Naive thymus-derived CD4-positive, alpha-beta T cell (primary cell): ENCODE data around the gene DISP3. TPM values are rescaled to one million over a fixed set of nuclear protein-coding genes. Genes with fewer than 3 reads are reported as not detected.

Experiments used
- ATAC-seq: fragments of 150-1000 bp; cut with Tn5 transposase; 2 replicates; pipeline ENCODE4 v1.10.0; 2021; ENCODE audit warnings: mild to moderate bottlenecking, moderate library complexity
- CTCF ChIA-PET: fragments of 350-600 bp; sonication (Branson Sonifier 250); formaldehyde crosslinking; loops from one replicate; lab custom pipeline; 2021; ENCODE audit warnings: antibody characterized with exemption; lab: Charles Lee
- POLR2A ChIA-PET: fragments of 350-600 bp; sonication (Branson Sonifier 250); formaldehyde crosslinking; loops from one replicate; lab custom pipeline; 2021; ENCODE audit warnings: antibody characterized with exemption, inconsistent platforms; lab: Charles Lee
- DNase-seq, 9 donors: peaks; one replicate each; pipeline versions ENCODE4 v3.0.0 to v3.0.0-alpha.2; 2020 to 2022; ENCODE audit warnings: mixed read lengths in 1 of 9
- H3K27ac ChIP-seq: one replicate; pipeline ENCODE4 v1.7.0; 2013; ENCODE audit warnings: mild to moderate bottlenecking, low read depth, low read length, moderate library complexity
- H3K27me3 ChIP-seq, 2 donors: one replicate each; pipeline ENCODE4 v1.7.0; 2013; ENCODE audit warnings: low read length in 2 of 2, mild to moderate bottlenecking in 2 of 2, moderate library complexity in 2 of 2; ENCODE audit not compliant: control insufficient read depth in 2 of 2, insufficient read depth in 2 of 2
- H3K36me3 ChIP-seq, 3 experiments: 1 replicate in 2 of 3; 2 replicates in 1 of 3; pipeline ENCODE4 v1.7.0; 2013; ENCODE audit warnings: low read length in 3 of 3, mild to moderate bottlenecking in 3 of 3, moderate library complexity in 1 of 3; ENCODE audit not compliant: insufficient read depth in 3 of 3, control insufficient read depth in 2 of 3
- H3K4me1 ChIP-seq, 2 donors: one replicate each; pipeline ENCODE4 v1.7.0; 2013; ENCODE audit warnings: low read length in 2 of 2, mild to moderate bottlenecking in 2 of 2, moderate library complexity in 1 of 2; ENCODE audit not compliant: control insufficient read depth in 2 of 2, insufficient read depth in 2 of 2
- H3K4me3 ChIP-seq: 2 replicates; pipeline ENCODE4 v1.7.0; 2013; ENCODE audit warnings: mild to moderate bottlenecking, low read length
- H3K9me3 ChIP-seq, 3 experiments: 1 replicate in 2 of 3; 2 replicates in 1 of 3; pipeline ENCODE4 v1.7.0; 2013; ENCODE audit warnings: low read length in 3 of 3; ENCODE audit not compliant: control insufficient read depth in 2 of 3
- H3K27ac Mint-ChIP-seq, 9 donors: one replicate each; pipeline ENCODE4 v1.8.0; 2020 to 2022; ENCODE audit warnings: mixed read lengths in 9 of 9, mild to moderate bottlenecking in 8 of 9, moderate library complexity in 5 of 9, inconsistent platforms in 2 of 9
- H3K27me3 Mint-ChIP-seq, 5 donors: one replicate each; pipeline ENCODE4 v1.8.0; 2021 to 2022; ENCODE audit warnings: mixed read lengths in 5 of 5, mild to moderate bottlenecking in 1 of 5
- H3K36me3 Mint-ChIP-seq, 5 donors: one replicate each; pipeline ENCODE4 v1.8.0; 2020 to 2022; ENCODE audit warnings: mixed read lengths in 5 of 5, mild to moderate bottlenecking in 3 of 5, inconsistent platforms in 1 of 5
- H3K4me1 Mint-ChIP-seq, 7 donors: one replicate each; pipeline ENCODE4 v1.8.0; 2020 to 2022; ENCODE audit warnings: mixed read lengths in 7 of 7, mild to moderate bottlenecking in 3 of 7, inconsistent platforms in 1 of 7
- H3K4me3 Mint-ChIP-seq, 10 donors: one replicate each; pipeline ENCODE4 v1.8.0; 2020 to 2022; ENCODE audit warnings: mild to moderate bottlenecking in 10 of 10, mixed read lengths in 10 of 10, moderate library complexity in 6 of 10, inconsistent platforms in 2 of 10
- H3K9me3 Mint-ChIP-seq, 11 donors: one replicate each; pipeline ENCODE4 v1.8.0; 2020 to 2022; ENCODE audit warnings: mixed read lengths in 11 of 11, mild to moderate bottlenecking in 4 of 11, inconsistent platforms in 1 of 11, moderate library complexity in 1 of 11
- intact Hi-C, 2 donors: fragments of 100-400 bp; cut with micrococcal nuclease; formaldehyde crosslinking; loops; one replicate each; pipeline ENCODE4 v1.15.1; 2023
- polyA plus RNA-seq, 2 donors: library from polyadenylated mRNA; unstranded; fragments of 300-500 nt; fragmentation: Illumina TruSeq; gene quantifications; one replicate each; pipeline ENCODE4 v1.2.3, GENCODE V29; 2021
- total RNA-seq, 6 experiments: library from RNA in 5 of 6; stranded (reverse) in 5 of 6; gene quantifications; 1 replicate in 5 of 6; 2 replicates in 1 of 6; pipeline ENCODE4 v1.2.3 and lab custom pipeline; 2021 to 2026

Gene DISP3
- total and polyA plus RNA-seq, 7 experiments from 2014 or later: 0.14 to 0.95 (median 0.46) TPM

GRCh38 chr1:11488201-11488770, 9.3 kb downstream of the DISP3 start:
- CTCF ChIA-PET: no interaction called here

GRCh38 chr1:11488966-11489625, 10.1 kb downstream of the DISP3 start:
- ATAC-seq (no peak), DNase-seq (no peak)
- Mint-ChIP-seq H3K27ac (no peak overlapping the region), H3K27me3 (peaks cover 4 to 28% (median 5%) of the 10 kb centered on the region in 5 donors), H3K9me3 (peaks cover 0 to 12% (median 0%) of the 10 kb centered on the region in 11 donors), H3K4me3 (no peak overlapping the region), H3K4me1 (peaks cover 0 to under 1% (median 0%) of the 10 kb centered on the region in 7 donors), H3K36me3 (peaks cover 0 to 4% (median 0%) of the 10 kb centered on the region in 5 donors)
- ChIA-PET CTCF (no interaction called here), POLR2A (no interaction called here)
- H3K36me3 ChIP-seq: no peaks in the 10 kb centered on the region
- no peak overlapping the region for H3K4me3 ChIP-seq
- H3K9me3 ChIP-seq: no peaks in the 10 kb centered on the region
- no peak overlapping the region for H3K27ac ChIP-seq
- H3K4me1 ChIP-seq: no peaks in the 10 kb centered on the region
- intact Hi-C loops: no loop called here
- no peaks in the 10 kb centered on the region for H3K27me3 ChIP-seq

More at GRCh38 chr1:11488201-11488770, 9.3 kb downstream of the DISP3 start:
- DNase-seq: no peak
- H3K9me3 ChIP-seq: no peaks in the 10 kb centered on the region
- no peaks in the 10 kb centered on the region for H3K4me1 ChIP-seq
- peaks cover 4 to 28% (median 5%) of the 10 kb centered on the region in 5 donors for H3K27me3 Mint-ChIP-seq
- H3K27me3 ChIP-seq: no peaks in the 10 kb centered on the region
- H3K4me3 ChIP-seq: no peak overlapping the region
- peaks cover 0 to 2% (median 0%) of the 10 kb centered on the region in 7 donors for H3K4me1 Mint-ChIP-seq
- ATAC-seq: no peak
- no peak overlapping the region for H3K4me3 Mint-ChIP-seq
- H3K9me3 Mint-ChIP-seq: peaks cover 0 to 5% (median 0%) of the 10 kb centered on the region in 11 donors
- intact Hi-C loops: no loop called here
- POLR2A ChIA-PET: no interaction called here
- H3K27ac ChIP-seq: no peak overlapping the region
- no peaks in the 10 kb centered on the region for H3K36me3 ChIP-seq
- H3K36me3 Mint-ChIP-seq: no peaks in the 10 kb centered on the region
- H3K27ac Mint-ChIP-seq: no peak overlapping the region

GRCh38 chr1:11492235-11492634, 13.3 kb downstream of the DISP3 start:
- Histone ChIP-seq H3K4me3 (no peak overlapping the region), H3K27ac (no peak overlapping the region), H3K9me3 (no peaks in the 10 kb centered on the region), H3K4me1 (no peaks in the 10 kb centered on the region), H3K27me3 (no peaks in the 10 kb centered on the region), H3K36me3 (no peaks in the 10 kb centered on the region)
- H3K27me3 Mint-ChIP-seq: peaks cover 0 to 10% (median 0%) of the 10 kb centered on the region in 5 donors
- POLR2A ChIA-PET: no interaction called here
- H3K27ac Mint-ChIP-seq: no peak overlapping the region
- H3K36me3 Mint-ChIP-seq: peaks cover 0 to 4% (median 0%) of the 10 kb centered on the region in 5 donors
- H3K4me1 Mint-ChIP-seq: no peaks in the 10 kb centered on the region
- CTCF ChIA-PET: no interaction called here
- peaks cover 0 to 13% (median 0%) of the 10 kb centered on the region in 11 donors for H3K9me3 Mint-ChIP-seq
- DNase-seq (no peak), ATAC-seq (no peak)
- intact Hi-C loops: no loop called here
- no peak overlapping the region for H3K4me3 Mint-ChIP-seq

DNA sequence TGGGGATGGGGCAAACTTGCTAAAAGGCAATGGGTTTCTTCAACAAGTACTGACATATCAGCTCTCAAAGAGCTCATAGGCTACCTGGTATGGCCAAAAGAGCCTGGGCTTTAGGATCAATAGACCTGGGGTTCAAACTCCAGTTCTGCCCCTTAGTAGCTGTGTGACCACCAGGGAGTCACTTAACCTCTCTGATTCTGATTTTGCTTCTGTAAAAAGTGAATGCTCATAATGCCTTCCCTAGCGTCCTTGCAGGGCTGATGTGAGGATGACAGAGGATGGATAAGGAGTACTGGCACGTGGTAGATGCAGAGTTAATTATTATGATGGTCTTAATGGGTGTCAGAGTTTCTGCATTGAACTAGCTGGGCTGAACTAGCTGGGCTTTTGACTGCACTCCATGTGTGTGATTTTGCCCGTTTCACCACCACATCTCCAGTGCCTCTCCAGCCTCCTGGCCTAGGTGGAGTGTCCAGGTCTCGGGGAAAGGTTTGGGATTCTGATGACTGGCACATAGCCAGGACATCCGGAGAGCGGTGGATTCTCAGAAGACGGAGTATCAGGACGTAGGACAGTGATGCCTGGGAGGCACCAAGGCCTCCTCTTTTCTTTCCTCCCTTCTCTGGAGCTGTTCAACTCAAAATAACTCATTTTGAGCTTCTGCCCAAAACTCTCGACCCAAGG, 15.2 kb downstream of the DISP3 start:
- ChIA-PET POLR2A (no interaction called here), CTCF (no interaction called here)
- Histone ChIP-seq H3K9me3 (no peaks in the 10 kb centered on the region), H3K4me1 (no peaks in the 10 kb centered on the region), H3K27me3 (no peaks in the 10 kb centered on the region), H3K27ac (no peak overlapping the region), H3K36me3 (no peaks in the 10 kb centered on the region), H3K4me3 (no peak overlapping the region)
- peaks cover 0 to 13% (median 0%) of the 10 kb centered on the region in 11 donors for H3K9me3 Mint-ChIP-seq
- H3K27me3 Mint-ChIP-seq: peaks cover 0 to 14% (median 0%) of the 10 kb centered on the region in 5 donors
- intact Hi-C loops: no loop called here
- no peaks in the 10 kb centered on the region for H3K4me1 Mint-ChIP-seq
- ATAC-seq (no peak), DNase-seq (no peak)
- peaks cover 0 to 4% (median 0%) of the 10 kb centered on the region in 5 donors for H3K36me3 Mint-ChIP-seq
- no peak overlapping the region for H3K27ac Mint-ChIP-seq
- H3K4me3 Mint-ChIP-seq: no peak overlapping the region

GRCh38 chr1:11494771-11495170, 15.8 kb downstream of the DISP3 start:
- ChIA-PET CTCF (no interaction called here), POLR2A (no interaction called here)
- Histone ChIP-seq H3K4me3 (no peak overlapping the region), H3K27me3 (no peaks in the 10 kb centered on the region), H3K9me3 (no peaks in the 10 kb centered on the region), H3K4me1 (no peaks in the 10 kb centered on the region), H3K36me3 (no peaks in the 10 kb centered on the region), H3K27ac (no peak overlapping the region)
- H3K36me3 Mint-ChIP-seq: peaks cover 0 to 4% (median 0%) of the 10 kb centered on the region in 5 donors
- H3K27ac Mint-ChIP-seq: no peak overlapping the region
- intact Hi-C loops: no loop called here
- H3K9me3 Mint-ChIP-seq: peaks cover 0 to 13% (median 0%) of the 10 kb centered on the region in 11 donors
- H3K4me3 Mint-ChIP-seq: no peak overlapping the region
- H3K27me3 Mint-ChIP-seq: peaks cover 0 to 16% (median 5%) of the 10 kb centered on the region in 5 donors
- ATAC-seq (no peak), DNase-seq (no peak)
- H3K4me1 Mint-ChIP-seq: no peaks in the 10 kb centered on the region

GRCh38 chr1:11495579-11495978, 16.6 kb downstream of the DISP3 start:
- H3K27me3 ChIP-seq: no peaks in the 10 kb centered on the region
- Mint-ChIP-seq H3K27ac (no peak overlapping the region), H3K4me1 (peaks cover 0 to 3% (median 0%) of the 10 kb centered on the region in 7 donors), H3K9me3 (peaks cover 0 to 13% (median 3%) of the 10 kb centered on the region in 11 donors), H3K4me3 (no peak overlapping the region), H3K27me3 (peaks cover 4 to 20% (median 9%) of the 10 kb centered on the region in 5 donors), H3K36me3 (peaks cover 0 to 5% (median 2%) of the 10 kb centered on the region in 5 donors)
- no peak for ATAC-seq
- DNase-seq: no peak
- H3K9me3 ChIP-seq: no peaks in the 10 kb centered on the region
- no peaks in the 10 kb centered on the region for H3K36me3 ChIP-seq
- no peak overlapping the region for H3K27ac ChIP-seq
- CTCF ChIA-PET: interaction anchor here (0.6 kb wide), 1 partner anchor 32 kb away, joined by 5 read pairs; no protein-coding TSS in a partner anchor
- POLR2A ChIA-PET: no interaction called here
- no peaks in the 10 kb centered on the region for H3K4me1 ChIP-seq
- H3K4me3 ChIP-seq: no peak overlapping the region
- intact Hi-C loops: no loop called here
